Keratinocyte (primary cell): ENCODE measurements around the gene KSR2.

Source experiments
- EZH2 ChIP-seq: IDR thresholded peaks from one replicate; pipeline ENCODE4 v1.6.1; 2012; ENCODE audit warnings: inconsistent platforms, mild to moderate bottlenecking, low read length, moderate library complexity
- TF ChIP-seq, protein P1 (sequence below), 3 experiments: IDR thresholded peaks in 1 of 3; conservative IDR thresholded peaks in 1 of 3; optimal IDR thresholded peaks in 1 of 3; 2 replicates in 2 of 3; 3 replicates in 1 of 3; pipeline versions ENCODE3 to v1.5.1; 2011; ENCODE audit warnings: low read length in 3 of 3, mild to moderate bottlenecking in 3 of 3, moderate library complexity in 2 of 3, control low read depth in 1 of 3, inconsistent platforms in 1 of 3; ENCODE audit not compliant: insufficient read depth in 2 of 3; ENCODE audit errors: extremely low read depth in 1 of 3

DNA sequence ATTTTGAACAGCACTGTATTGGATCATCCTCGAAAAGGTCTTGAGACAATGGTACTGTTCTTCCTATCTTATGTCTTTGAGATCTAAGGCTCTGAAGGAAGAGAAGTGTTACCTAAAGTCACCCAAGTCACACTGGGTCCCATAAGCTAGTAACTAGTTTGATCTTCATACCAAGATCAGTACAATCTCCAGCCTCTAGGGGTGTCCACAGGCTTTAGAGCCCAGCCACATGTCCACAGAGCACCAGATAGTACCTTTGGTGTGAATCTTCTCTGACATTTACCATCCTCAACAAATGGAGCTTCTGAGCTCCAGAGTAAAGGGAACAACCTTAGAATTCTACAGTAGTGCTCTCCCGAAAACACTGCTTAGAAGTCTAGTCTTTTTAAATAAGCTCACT is 78.7 kb downstream of the KSR2 start:
- TF ChIP-seq, protein P1, sequence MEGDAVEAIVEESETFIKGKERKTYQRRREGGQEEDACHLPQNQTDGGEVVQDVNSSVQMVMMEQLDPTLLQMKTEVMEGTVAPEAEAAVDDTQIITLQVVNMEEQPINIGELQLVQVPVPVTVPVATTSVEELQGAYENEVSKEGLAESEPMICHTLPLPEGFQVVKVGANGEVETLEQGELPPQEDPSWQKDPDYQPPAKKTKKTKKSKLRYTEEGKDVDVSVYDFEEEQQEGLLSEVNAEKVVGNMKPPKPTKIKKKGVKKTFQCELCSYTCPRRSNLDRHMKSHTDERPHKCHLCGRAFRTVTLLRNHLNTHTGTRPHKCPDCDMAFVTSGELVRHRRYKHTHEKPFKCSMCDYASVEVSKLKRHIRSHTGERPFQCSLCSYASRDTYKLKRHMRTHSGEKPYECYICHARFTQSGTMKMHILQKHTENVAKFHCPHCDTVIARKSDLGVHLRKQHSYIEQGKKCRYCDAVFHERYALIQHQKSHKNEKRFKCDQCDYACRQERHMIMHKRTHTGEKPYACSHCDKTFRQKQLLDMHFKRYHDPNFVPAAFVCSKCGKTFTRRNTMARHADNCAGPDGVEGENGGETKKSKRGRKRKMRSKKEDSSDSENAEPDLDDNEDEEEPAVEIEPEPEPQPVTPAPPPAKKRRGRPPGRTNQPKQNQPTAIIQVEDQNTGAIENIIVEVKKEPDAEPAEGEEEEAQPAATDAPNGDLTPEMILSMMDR (optimal IDR thresholded peaks at IDR 0.05 in 1 of 3, IDR thresholded peaks at IDR 0.05 in 1 of 3, conservative IDR thresholded peaks at IDR 0.05 in 1 of 3; ENCODE audit: extremely low read depth in 1 of 3, insufficient read depth in 2 of 3, low read length in 3 of 3) = peak; percentile 22 to 31 (median 26)
- no peak for TF ChIP-seq EZH2
